M059J (cell line): ENCODE results near the gene BNC1. TPM values are rescaled to one million over a fixed set of nuclear protein-coding genes. Genes with fewer than 3 reads are reported as not detected.
A peak's percentile ranks its signal among the peaks of the same experiment; 100 is the strongest.
"Not testable (repeated sequence)": the region's sequence is repeated elsewhere in the genome, so short reads cannot be mapped to it uniquely, and the experiment has no call there.

Source experiments
- DNase-seq: peaks from one replicate; pipeline ENCODE4 v3.0.0-alpha.2; 2012; ENCODE audit warnings: low read depth
- total RNA-seq: library from RNA; depleted of rRNA; stranded (reverse); fragments of >200 nt; shearing (Covaris generic); gene quantifications from 2 replicates; pipeline ENCODE4 v1.2.3, GENCODE V29; 2014; rRNA removed

The BNC1 gene
- total RNA-seq, 1 experiment from 2014 or later, result not detected

DNA sequence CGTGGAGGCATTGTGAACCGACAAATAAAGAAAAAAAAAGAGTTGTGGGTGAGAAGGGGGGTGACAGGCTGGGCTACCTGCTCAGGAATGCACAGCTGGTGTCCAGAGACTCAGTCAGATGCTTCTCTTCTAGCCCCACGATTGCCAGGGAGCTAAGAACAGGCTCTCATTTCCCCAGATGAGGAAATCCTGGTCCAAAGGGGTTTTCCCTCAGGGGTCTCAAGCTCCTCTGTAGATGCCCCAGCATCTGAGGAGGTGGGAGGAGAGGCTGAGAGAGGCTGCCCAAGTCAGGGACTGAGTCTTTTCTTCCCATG is 35.5 kb downstream of the BNC1 start:
- DNase-seq, result no peak

DNA sequence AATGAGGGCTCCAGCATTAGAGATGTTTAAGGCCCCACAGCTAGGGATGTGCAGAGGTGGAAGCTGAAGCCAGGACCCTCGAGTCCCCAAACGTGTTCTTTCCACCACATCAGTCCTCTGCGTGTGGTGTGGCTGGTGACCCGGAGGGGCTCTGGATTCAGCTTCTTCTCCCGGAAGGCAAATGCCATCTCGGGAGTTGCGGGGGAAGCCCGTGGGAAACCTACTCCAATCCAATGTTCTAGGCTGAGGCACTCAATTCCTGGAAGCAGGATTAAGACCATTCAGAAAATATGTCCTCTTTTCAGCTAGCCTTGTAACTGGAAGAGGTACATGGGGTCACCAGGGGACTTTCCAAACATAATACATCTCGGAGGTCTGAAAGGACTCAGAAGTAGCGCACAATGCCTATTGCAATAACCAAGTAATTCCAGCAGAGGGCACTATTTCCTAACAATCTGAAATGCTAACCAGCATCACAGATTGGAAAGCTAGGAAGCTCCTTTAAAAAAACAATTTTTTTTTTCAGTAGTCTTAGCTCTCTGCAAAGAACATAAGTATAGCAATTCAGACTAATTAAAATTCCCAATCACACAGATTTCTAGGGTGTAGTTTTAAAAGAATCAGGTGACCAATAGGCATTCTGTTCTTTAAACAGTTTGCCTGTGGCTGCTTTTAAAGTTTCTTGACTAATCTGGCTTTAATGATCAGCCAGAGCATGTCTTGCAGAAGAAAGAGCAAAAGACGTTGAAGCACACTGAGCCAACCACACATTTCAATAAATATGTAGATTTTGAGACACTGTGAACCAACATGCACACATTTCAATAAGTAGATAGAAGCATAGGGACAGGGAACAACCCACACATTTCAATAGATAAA is 36.1 kb downstream of the BNC1 start:
- DNase-seq, result peak; percentile 63

DNA sequence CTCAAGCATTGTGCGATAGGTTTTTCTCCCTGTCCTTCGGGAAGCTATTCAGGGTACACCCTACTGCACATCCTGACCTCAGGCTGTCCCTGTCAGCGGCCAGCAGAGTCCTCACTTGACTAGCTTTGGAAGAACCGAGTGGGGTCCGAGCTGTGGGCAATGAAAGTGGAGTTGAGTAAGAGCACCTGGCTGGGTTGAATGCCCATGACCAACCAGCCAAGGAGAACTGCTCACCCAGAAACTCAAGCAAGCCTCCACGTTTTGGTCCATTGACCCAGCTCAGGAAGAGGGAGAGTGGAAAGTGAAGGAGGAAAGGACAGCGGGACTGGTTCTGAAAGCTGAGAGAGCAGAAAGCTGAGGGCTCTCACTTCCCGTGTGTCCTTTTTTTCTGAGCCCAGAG is 40.8 kb downstream of the BNC1 start:
- no peak for DNase-seq

DNA sequence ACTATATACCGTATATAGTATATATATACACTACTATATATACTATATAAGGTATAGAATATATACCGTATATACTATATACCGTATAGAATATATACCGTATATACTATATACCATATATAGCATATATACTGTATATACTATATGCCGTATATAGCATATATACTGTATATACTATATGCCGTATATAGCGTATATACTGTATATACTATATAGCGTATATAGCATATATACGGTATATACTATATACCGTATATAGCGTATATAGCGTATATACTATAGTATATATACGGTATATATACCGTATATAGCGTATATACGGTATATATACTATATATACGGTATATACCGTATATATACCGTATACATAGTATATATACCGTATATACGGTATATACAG is 54.2 kb downstream of the BNC1 start:
- DNase-seq, result no peak

DNA sequence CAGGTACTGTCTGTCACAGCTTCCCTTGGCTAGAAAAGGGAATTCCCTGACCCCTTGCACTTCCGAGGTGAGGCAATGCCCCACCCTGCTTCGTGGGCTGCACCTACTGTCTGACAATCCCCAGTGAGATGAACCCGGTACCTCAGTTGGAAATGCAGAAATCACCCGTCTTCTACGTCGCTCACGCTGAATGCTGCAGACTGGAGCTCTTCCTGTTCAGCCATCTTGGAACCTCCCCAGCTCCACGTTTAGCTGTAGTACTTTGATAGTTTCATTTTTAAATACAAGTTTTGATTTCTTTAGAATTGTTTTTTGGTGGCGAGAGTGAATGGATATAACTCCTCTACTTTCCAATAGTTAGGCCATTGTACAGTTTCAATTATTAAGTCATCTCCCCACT is 59.0 kb downstream of the BNC1 start:
- no peak for DNase-seq

DNA sequence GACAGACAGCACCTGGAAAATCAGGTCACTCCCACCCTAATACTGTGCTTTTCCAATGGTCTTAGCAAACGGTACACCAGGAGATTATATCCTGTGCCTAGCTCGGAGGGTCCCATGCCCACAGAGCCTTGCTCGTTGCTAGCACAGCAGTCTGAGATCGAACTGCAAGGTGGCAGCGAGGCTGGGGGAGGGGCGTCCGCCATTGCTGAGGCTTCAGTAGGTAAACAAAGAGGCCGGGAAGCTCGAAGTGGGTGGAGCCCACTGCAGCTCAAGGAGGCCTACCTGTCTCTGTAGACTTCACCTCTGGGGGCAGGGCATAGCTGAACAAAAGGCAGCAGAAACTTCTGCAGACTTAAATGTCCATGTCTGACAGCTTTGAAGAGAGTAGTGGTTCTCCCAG is 62.7 kb downstream of the BNC1 start:
- DNase-seq, result not testable (repeated sequence)

DNA sequence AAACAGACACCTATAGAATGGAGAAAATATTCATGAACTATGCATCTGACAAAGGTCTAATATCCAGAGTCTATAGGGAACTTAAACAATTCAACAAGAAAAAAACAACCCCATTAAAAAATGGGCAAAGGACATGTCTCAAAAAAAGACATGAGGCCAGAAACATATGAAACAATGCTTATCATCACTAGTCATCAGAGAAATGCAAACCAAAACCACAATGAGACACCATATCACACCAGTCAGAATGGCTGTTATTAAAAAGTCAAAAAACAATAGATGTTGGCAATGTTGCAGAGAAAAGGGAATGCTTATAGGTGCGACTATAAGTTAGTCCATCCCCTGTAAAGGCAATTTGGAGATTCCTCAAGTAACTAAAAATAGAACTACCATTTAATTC is 65.4 kb downstream of the BNC1 start:
- peak; percentile 37 for DNase-seq

DNA sequence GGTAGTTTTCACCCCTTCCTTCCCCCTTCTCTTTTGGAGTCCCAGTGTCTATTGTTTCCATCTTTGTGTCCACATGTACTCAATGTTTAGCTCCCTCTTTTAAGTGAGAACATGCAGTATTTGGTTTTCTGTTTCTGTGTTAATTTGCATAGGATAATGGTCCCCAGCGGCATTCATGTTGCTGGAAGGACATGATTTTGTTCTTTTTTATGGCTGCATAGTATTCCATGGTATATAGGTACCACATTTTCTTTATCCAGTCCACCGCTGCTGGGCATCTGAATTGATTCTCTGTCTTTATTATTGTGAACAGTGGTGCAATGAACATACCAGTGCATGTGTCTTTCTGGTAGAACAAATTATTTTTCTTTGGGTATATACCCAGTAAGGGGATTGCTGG is 69.2 kb downstream of the BNC1 start:
- DNase-seq, result no peak

DNA sequence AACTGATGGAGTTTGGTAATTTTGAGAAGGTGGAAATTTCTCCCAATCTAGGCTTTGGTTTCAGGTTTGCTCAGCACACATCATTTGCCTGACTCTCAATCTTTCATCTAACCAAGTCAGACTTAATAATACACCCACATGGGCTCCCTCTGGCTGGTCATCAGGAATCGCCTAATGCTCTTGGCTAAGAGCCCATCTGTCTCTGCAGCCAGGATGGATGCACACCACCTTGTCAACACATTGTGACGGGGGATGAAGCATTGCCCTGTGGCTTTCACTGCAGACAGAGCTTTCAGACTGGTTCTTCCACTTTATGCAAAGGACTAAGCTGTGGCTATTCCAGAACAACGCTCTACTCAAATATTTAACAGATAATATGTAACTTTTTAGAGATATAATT is 73.8 kb downstream of the BNC1 start:
- DNase-seq, result peak; percentile 65

DNA sequence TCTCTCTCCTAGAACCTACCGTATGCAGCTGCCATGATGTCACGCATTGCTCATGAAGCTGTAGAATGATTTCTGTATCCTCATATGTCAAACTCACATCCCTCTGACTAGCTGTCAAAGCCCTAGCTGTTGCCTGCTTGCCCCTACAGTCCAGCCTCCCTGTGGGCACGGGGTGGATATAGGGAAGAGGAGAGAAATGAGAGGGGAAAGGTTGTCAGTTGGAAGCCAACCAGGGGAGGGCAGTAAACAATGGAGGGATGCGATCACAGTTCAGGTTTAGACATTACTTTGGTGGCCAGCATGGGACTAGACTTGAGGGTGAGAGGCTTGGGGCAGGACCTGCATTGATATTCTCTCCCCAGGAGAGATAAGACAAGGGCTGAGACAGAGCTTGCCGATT is 75.1 kb downstream of the BNC1 start:
- no peak for DNase-seq

DNA sequence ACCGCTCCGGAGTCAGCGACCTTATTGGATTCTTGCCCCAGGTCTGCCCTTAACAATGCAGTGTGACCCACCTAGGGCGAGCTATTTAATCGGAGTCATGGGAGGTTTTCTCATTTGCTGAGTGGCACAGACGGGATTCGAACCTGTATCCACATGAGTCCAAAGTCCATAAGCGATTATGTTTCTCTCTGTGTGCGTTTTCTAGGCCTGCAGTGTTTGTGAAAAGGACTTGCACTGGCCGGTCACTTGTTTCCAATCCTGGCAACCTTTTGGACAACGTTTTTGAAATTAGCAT is 76.2 kb downstream of the BNC1 start:
- peak; percentile 18 for DNase-seq

DNA sequence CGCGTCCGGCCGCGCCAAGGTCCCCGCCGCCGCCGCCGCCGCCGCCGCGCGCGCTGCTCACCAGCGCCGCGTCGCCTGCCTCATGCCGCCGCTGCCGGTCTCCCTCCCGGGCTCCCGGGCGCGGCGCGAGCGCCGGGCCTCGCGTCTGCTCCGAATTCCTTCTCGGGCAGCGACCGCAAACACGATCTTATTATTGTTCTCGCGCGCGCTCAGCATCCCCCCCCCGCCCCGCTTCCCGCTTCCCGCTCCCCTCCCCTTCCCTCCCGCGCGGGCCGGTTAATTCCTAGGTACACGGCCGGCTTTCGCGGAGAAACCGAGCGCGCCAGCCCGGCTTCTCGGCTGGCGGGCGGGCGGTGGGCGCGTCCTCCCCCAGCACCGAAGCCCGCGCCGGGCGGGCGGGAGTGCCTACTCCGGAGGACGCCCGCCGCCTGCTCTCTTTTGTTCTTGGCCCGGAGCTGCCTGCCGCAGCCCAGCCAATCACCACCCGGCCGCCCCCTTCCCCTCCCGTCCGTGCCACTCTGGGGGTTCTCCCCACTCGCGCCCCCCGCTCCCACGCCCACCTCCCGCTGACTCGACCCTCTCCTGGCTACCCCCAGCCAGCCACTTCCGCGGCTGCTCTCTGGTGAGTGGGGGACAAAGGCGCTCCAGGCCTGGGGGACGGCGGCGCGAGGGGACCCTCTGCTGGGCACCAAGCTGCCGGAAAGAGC is 76.7 kb downstream of the BNC1 start, which contains the start of gene HDGFL3:
TSS of gene HDGFL3 (minus strand) at position 164 of the 707 bp plus-strand sequence. CDS start 409 bp downstream, outside the sequence.
- DNase-seq, result peak; percentile 61

DNA sequence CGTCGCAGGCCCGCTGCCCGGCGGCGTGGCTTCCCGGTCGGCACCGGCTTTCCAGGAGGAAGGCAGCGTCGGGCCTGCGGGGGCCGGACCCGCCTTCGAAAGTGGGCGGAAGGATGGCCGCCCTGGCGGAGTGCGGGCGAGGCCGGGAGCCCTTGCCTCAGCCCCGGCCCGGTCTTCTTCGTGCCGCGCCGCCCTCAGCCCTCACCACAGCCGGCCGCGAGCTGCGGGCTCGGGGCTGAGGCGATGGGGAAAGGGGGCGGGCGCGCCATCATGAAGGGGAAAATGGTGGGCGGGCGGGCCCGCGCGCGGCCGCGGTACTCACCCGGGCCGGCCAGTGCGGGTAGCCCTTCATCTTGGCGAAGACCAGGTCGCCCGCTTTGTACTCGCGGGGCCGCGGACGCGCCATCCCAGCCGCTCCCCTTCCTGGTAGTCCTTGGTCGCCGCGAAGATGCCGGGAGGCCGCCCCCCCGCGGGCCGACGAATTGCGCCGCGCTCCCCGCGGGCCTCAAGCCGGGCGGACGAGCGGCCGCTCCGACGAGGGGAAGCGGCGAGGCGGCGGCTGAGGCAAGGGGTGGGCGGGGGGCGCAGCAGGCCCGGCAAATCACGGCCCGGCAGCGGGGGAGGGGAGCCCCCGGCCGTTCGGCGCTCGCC is 77.3 kb downstream of the BNC1 start:
- peak; percentile 32 for DNase-seq

DNA sequence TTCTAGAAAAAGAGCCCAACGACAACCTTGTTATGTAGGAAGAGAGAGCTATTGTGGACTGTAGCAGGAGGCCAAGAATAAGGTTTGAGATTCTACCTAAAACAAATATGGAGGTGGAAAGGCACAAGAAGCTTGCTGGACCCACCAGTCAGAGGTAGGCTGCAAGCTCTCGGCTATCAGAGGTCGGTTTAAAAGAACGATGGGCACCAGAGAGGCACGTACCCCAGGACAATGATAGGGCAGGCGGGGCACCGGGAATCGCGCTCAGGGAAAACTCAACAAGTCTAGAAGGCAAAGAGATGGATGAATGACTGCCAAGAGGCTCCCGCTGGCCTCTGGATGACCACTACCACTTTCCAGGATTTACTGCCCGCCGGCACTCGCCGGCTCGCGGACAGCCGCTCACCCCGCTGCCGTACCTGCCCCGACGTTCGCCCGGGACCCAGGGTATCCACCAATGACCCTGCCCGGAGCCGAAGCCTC is 77.9 kb downstream of the BNC1 start:
- peak; percentile 40 for DNase-seq

Other genes with a start within 250 kb of the BNC1 start
- gene BTBD1, start 217.4 kb downstream of the BNC1 start, total RNA-seq, result 82.6 and 102 TPM in 2 replicates
- gene TM6SF1, start 177.0 kb downstream of the BNC1 start, total RNA-seq, result 0.52 and 1.1 TPM in 2 replicates
- gene HDGFL3, start 76.8 kb downstream of the BNC1 start, total RNA-seq, result 33.1 and 37.8 TPM in 2 replicates
- gene SH3GL3, start 162.7 kb upstream of the BNC1 start, total RNA-seq, result 0.27 TPM in 1 of 2 replicates, not detected in the other